PC-9 (cell line): Measurements from ENCODE around the gene RLN2. TPM values are rescaled to one million over a fixed set of nuclear protein-coding genes. Genes with fewer than 3 reads are reported as not detected.
"Not testable (repeated sequence)": the region's sequence is repeated elsewhere in the genome, so short reads cannot be mapped to it uniquely, and the experiment has no call there.

Experiments
- BruUV-seq: library from RNA; stranded (reverse); fragments of 400-500 nt; replicated peaks from 2 replicates; lab custom pipeline; 2021; lab: Mats Ljungman, UMichigan
- CTCF ChIA-PET: fragments of 300-600 bp; sonication (Branson Sonifier 250); formaldehyde crosslinking; loops from one replicate; lab custom pipeline; 2022; ENCODE audit warnings: antibody characterized with exemption; lab: Charles Lee
- POLR2A ChIA-PET: fragments of 300-600 bp; sonication (Branson Sonifier 250); formaldehyde crosslinking; loops from one replicate; lab custom pipeline; 2022; ENCODE audit warnings: antibody characterized with exemption; ENCODE audit not compliant: unreplicated experiment; lab: Charles Lee
- DNase-seq, 2 experiments: peaks; one replicate each; pipeline versions ENCODE4 v3.0.0 to v3.0.0-alpha.2; 2015 to 2022; ENCODE audit warnings: mixed read lengths in 1 of 2
- H2AFZ ChIP-seq: fragments of 200-600 bp; sonication (generic); 2 replicates; pipeline ENCODE4 v1.8.1; 2017; ENCODE audit warnings: antibody characterized with exemption
- H3F3A ChIP-seq: fragments of 200-600 bp; sonication (generic); 2 replicates; pipeline ENCODE4 v1.8.1; 2017; ENCODE audit warnings: antibody characterized with exemption, mild to moderate bottlenecking, low read depth; ENCODE audit not compliant: insufficient read depth
- H3K27ac ChIP-seq: fragments of 200-600 bp; sonication (generic); 2 replicates; pipeline ENCODE4 v1.6.1; 2016; ENCODE audit warnings: mixed run types
- H3K27me3 ChIP-seq: fragments of 200-600 bp; sonication (generic); 2 replicates; pipeline ENCODE4 v1.6.1; 2016; ENCODE audit warnings: low read depth, mixed run types; ENCODE audit not compliant: insufficient read depth
- H3K36me3 ChIP-seq: fragments of 200-600 bp; sonication (generic); 2 replicates; pipeline ENCODE4 v1.6.1; 2016; ENCODE audit warnings: low read depth, mixed run types
- H3K4me1 ChIP-seq: fragments of 200-600 bp; sonication (generic); replicated peaks from 2 replicates; pipeline ENCODE4 v1.6.1; 2016; ENCODE audit warnings: mixed run types; ENCODE audit not compliant: insufficient read depth
- H3K4me2 ChIP-seq: fragments of 200-600 bp; sonication (generic); 2 replicates; pipeline ENCODE4 v1.6.1; 2017; ENCODE audit warnings: mixed run types
- H3K4me3 ChIP-seq: fragments of 200-600 bp; sonication (generic); 2 replicates; pipeline ENCODE4 v1.6.1; 2016; ENCODE audit warnings: mixed run types
- H3K79me2 ChIP-seq: fragments of 200-600 bp; sonication (generic); 2 replicates; pipeline ENCODE4 v1.6.1; 2017; ENCODE audit warnings: low read depth, mixed run types
- H3K9me2 ChIP-seq: fragments of 200-600 bp; sonication (generic); 2 replicates; pipeline ENCODE4 v1.8.1; 2017; ENCODE audit warnings: mild to moderate bottlenecking; ENCODE audit not compliant: insufficient read depth
- H3K9me3 ChIP-seq: fragments of 200-600 bp; sonication (generic); 2 replicates; pipeline ENCODE4 v1.8.1; 2016; ENCODE audit warnings: low read depth; ENCODE audit not compliant: insufficient read depth
- H4K20me1 ChIP-seq: fragments of 200-600 bp; sonication (generic); 2 replicates; pipeline ENCODE4 v1.8.1; 2017; ENCODE audit not compliant: insufficient read depth
- EZH2 ChIP-seq: fragments of 200-600 bp; sonication (generic); IDR thresholded peaks from 2 replicates; pipeline ENCODE4 v1.8.0; 2017; ENCODE audit warnings: antibody characterized with exemption, low read depth
- intact Hi-C: fragments of 100-400 bp; cut with micrococcal nuclease; formaldehyde crosslinking; loops from one replicate; pipeline ENCODE4 v1.10.0; 2022; ENCODE audit not compliant: unreplicated experiment
- total RNA-seq: library from RNA; stranded (reverse); gene quantifications from 2 replicates; pipeline ENCODE4 v1.2.3, GENCODE V29; 2021
- TF ChIP-seq, protein P1 (sequence below): fragments of 200-600 bp; sonication (generic); conservative IDR thresholded peaks from 2 replicates; pipeline ENCODE4 v1.6.1; 2017; ENCODE audit warnings: mixed run types, antibody characterized with exemption, mild to moderate bottlenecking, moderate library complexity

Gene RLN2
- total RNA-seq, 1 experiment from 2014 or later = 2.9 TPM

DNA sequence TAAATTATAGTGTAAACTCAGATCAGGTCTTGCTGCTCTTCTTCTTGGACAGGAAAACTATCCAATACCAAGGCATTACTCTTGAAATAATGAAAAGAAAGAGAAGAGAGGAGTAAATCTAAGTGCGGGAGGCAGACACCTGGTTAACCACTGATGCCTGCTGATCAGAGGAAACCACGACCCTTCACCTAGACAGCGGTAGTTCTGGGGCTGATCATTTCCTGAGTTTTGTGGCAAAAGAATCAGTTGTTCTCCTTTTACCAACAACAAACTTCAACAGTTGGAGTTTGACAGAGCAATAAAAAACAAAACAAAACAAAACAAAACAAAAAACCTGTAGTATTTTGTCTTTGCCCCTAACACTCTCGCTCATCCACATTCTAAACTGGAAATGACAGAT, 32.2 kb upstream of the RLN2 start:
- no peak overlapping the region for H3K4me2 ChIP-seq
- H3K9me3 ChIP-seq = no peaks in the 10 kb centered on the region
- H3K9me2 ChIP-seq = no peaks in the 10 kb centered on the region
- H3K79me2 ChIP-seq = no peaks in the 10 kb centered on the region
- no peaks in the 10 kb centered on the region for H3K36me3 ChIP-seq
- no peak overlapping the region for H3K4me3 ChIP-seq
- ChIA-PET POLR2A (interaction anchor here (0.7 kb wide), 1 partner anchor 193 kb away, joined by 3 read pairs; no protein-coding TSS in a partner anchor), CTCF (no interaction called here)
- H2AFZ ChIP-seq = no peak overlapping the region
- no TSS peak for BruUV-seq
- no peak for TF ChIP-seq EZH2
- TF ChIP-seq, protein P1, sequence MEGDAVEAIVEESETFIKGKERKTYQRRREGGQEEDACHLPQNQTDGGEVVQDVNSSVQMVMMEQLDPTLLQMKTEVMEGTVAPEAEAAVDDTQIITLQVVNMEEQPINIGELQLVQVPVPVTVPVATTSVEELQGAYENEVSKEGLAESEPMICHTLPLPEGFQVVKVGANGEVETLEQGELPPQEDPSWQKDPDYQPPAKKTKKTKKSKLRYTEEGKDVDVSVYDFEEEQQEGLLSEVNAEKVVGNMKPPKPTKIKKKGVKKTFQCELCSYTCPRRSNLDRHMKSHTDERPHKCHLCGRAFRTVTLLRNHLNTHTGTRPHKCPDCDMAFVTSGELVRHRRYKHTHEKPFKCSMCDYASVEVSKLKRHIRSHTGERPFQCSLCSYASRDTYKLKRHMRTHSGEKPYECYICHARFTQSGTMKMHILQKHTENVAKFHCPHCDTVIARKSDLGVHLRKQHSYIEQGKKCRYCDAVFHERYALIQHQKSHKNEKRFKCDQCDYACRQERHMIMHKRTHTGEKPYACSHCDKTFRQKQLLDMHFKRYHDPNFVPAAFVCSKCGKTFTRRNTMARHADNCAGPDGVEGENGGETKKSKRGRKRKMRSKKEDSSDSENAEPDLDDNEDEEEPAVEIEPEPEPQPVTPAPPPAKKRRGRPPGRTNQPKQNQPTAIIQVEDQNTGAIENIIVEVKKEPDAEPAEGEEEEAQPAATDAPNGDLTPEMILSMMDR = no peak
- H4K20me1 ChIP-seq = no peaks in the 10 kb centered on the region
- intact Hi-C loops = no loop called here
- no peaks in the 10 kb centered on the region for H3K4me1 ChIP-seq
- H3K27ac ChIP-seq = no peak overlapping the region
- H3K27me3 ChIP-seq = no peaks in the 10 kb centered on the region
- no peak for DNase-seq
- no peaks in the 10 kb centered on the region for H3F3A ChIP-seq

DNA sequence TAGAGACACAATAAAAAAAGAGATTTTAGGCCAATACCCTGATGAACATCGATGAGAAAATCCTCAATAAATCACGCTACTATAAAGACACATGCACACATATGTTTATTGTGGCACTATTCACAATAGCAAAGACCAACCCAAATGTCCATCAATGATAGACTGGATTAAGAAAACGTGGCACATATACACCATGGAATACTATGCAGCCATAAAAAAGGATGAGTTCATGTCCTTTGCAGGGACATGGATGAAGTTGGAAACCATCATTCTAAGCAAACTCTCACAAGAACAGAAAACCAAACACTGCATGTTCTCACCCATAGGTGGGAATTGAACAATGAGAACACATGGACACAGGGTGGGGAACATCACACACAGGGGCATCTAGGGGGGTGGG, 26.8 kb upstream of the RLN2 start:
- POLR2A ChIA-PET, H3K9me2 ChIP-seq, H3F3A ChIP-seq, DNase-seq, H3K4me1 ChIP-seq, H3K79me2 ChIP-seq, H4K20me1 ChIP-seq, CTCF ChIA-PET, H3K27ac ChIP-seq, H3K4me3 ChIP-seq, H3K9me3 ChIP-seq, H3K27me3 ChIP-seq, H3K4me2 ChIP-seq, intact Hi-C loops, BruUV-seq, H3K36me3 ChIP-seq, H2AFZ ChIP-seq: not testable (repeated sequence)

DNA sequence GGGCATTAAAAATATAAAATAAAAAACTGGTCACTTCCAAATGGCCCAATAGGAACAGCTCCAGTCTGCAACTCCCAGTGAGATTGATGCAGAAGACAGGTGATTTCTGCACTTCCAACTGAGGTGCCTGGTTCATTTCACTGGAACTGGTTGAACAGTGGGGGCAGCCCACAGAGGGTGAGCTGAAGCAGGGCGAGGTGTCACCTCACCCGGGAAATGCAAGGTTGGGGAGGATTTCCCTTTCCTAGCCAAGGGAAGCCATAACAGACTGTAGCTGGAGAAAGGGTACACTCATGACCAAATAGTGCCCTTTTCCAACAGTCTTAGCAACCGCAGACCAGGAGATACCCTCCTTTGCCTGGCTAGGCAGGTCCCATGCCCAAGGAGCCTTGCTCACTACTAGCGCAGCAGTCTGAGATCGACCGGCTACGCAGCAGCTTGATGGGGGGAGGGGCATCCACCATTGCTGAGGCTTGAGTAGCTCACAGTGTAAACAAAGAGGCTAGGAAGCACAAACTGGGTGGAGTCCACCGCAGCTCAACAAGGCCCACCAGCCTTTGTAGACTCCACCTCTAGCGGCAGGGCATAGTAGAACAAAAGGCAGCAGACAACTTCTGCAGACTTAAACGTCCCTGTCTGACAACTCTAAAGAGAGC, 22.5 kb upstream of the RLN2 start:
- Histone ChIP-seq H2AFZ (no peak overlapping the region; the same call in 1 of the 2 replicates), H3K4me3 (no peak overlapping the region), H3K9me2 (no peaks in the 10 kb centered on the region), H3K9me3 (no peaks in the 10 kb centered on the region), H3K27me3 (no peaks in the 10 kb centered on the region), H3K27ac (no peak overlapping the region), H3F3A (no peaks in the 10 kb centered on the region), H4K20me1 (no peaks in the 10 kb centered on the region), H3K79me2 (no peaks in the 10 kb centered on the region), H3K36me3 (no peaks in the 10 kb centered on the region), H3K4me2 (no peak overlapping the region), H3K4me1 (no peaks in the 10 kb centered on the region)
- POLR2A ChIA-PET = no interaction called here
- intact Hi-C loops = no loop called here
- CTCF ChIA-PET = interaction anchor here (0.6 kb wide), 1 partner anchor 299 kb away, joined by 3 read pairs; no protein-coding TSS in a partner anchor
- TF ChIP-seq EZH2 = no peak
- TF ChIP-seq, protein P1 = no peak
- no TSS peak for BruUV-seq
- peak; percentile 37 to 64 for DNase-seq

DNA sequence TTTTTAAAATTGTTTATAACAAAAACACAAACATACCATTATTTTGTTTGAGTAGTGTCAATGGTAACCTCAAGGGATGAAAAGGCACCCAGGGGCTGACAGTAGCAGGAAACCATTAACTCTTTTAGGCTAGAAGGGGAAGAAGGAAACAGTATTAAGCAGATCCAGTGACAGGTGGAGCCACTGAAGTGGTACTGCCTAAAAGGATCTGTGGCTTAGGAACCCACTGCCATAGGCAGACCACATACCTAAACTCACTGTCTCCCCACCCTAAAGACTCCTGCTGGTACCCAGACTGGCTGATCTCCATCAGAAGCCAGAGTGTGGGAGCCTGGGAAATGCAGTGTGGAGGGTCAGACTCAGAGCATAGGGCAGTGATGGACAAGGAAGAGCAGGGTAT, 21.7 kb upstream of the RLN2 start:
- CTCF ChIA-PET = no interaction called here
- DNase-seq = no peak
- no TSS peak for BruUV-seq
- no peaks in the 10 kb centered on the region for H3K36me3 ChIP-seq
- H3K4me2 ChIP-seq = no peak overlapping the region
- H3K9me3 ChIP-seq = no peaks in the 10 kb centered on the region
- H3K27ac ChIP-seq = no peak overlapping the region
- no peaks in the 10 kb centered on the region for H3K27me3 ChIP-seq
- H3K4me1 ChIP-seq = no peaks in the 10 kb centered on the region
- no peaks in the 10 kb centered on the region for H3K79me2 ChIP-seq
- TF ChIP-seq EZH2 = no peak
- TF ChIP-seq, protein P1 = no peak
- no peak overlapping the region for H3K4me3 ChIP-seq
- intact Hi-C loops = no loop called here
- H4K20me1 ChIP-seq = no peaks in the 10 kb centered on the region
- POLR2A ChIA-PET = no interaction called here
- no peaks in the 10 kb centered on the region for H3F3A ChIP-seq
- no peaks in the 10 kb centered on the region for H3K9me2 ChIP-seq
- H2AFZ ChIP-seq = no peak overlapping the region

DNA sequence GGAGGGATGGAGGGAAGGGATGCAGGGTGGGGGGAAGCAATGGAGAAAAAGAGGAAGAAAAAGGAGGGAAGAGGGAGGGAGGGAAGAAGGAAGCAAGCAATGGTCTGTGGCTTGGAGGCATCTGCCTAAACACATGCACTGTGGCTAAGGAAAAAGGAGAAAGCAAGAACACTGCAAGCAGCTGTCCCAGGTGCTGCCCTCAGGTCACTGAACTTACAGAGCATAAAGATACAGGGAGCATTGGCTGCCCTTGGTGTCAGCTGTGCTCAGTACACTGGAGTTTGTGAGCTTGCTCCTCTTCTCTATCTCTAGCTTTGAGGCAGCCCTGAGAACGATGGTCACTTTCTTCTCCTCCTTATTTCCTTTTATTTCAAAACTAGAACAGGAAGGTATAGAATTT, 17.1 kb upstream of the RLN2 start:
- POLR2A ChIA-PET, H3K9me3 ChIP-seq, H3K36me3 ChIP-seq, CTCF ChIA-PET, H3K79me2 ChIP-seq, H3K4me2 ChIP-seq, BruUV-seq, H3K27me3 ChIP-seq, H3K4me1 ChIP-seq, H2AFZ ChIP-seq, H4K20me1 ChIP-seq, H3F3A ChIP-seq, H3K27ac ChIP-seq, intact Hi-C loops, DNase-seq, H3K4me3 ChIP-seq, H3K9me2 ChIP-seq: not testable (repeated sequence)
